GM12878 (cell line): Measurements from ENCODE around the gene UBE2I. TPM values are rescaled to one million over a fixed set of nuclear protein-coding genes. Genes with fewer than 3 reads are reported as not detected.
"Not testable (repeated sequence)": the region's sequence is repeated elsewhere in the genome, so short reads cannot be mapped to it uniquely, and the experiment has no call there.

Experiments
- ATAC-seq: fragments of 200-7000 bp; cut with Tn5 transposase; 3 replicates; pipeline ENCODE4 v1.9.1; 2020; ENCODE audit warnings: mild to moderate bottlenecking, moderate library complexity
- BruUV-seq: library from RNA; stranded (reverse); fragments of 400-500 nt; replicated peaks from 2 replicates; lab custom pipeline; 2021; lab: Mats Ljungman, UMichigan
- CTCF ChIA-PET: fragments of 300-600 bp; sonication (Branson Sonifier 250); formaldehyde crosslinking; extraction: SDS; loops from one replicate; lab custom pipeline; 2021; ENCODE audit warnings: inconsistent platforms; lab: Yijun Ruan, JAX
- POLR2A ChIA-PET: fragments of 350-600 bp; formaldehyde crosslinking; extraction: SDS; loops from one replicate; lab custom pipeline; 2021; ENCODE audit warnings: inconsistent platforms; lab: Charles Lee
- RAD21 ChIA-PET: fragments of 300-600 bp; sonication (Branson Sonifier 250); formaldehyde crosslinking; loops from one replicate; lab custom pipeline; 2023; ENCODE audit warnings: antibody characterized with exemption; ENCODE audit not compliant: unreplicated experiment; lab: Charles Lee
- SMC1A ChIA-PET: fragments of 300-600 bp; sonication (Branson Sonifier 250); formaldehyde crosslinking; loops from one replicate; lab custom pipeline; 2023; ENCODE audit not compliant: unreplicated experiment, uncharacterized antibody; lab: Charles Lee
- DNase-seq: peaks from one replicate; pipeline ENCODE4 v3.0.0-alpha.2; 2011; ENCODE audit warnings: low read depth, low spot score
- FAIRE-seq: peaks from 3 replicates; lab custom pipeline; 2011; peaks lifted over from hg19 to GRCh38; lab: Jason Lieb, UNC
- H2AFZ ChIP-seq: 2 replicates; pipeline ENCODE4 v1.6.0; 2011; ENCODE audit warnings: low read depth, low read length, control low read depth; ENCODE audit not compliant: control insufficient read depth
- H3K27ac ChIP-seq: 2 replicates; pipeline ENCODE4 v1.5.1; 2011; ENCODE audit warnings: control low read depth; ENCODE audit not compliant: control insufficient read depth, insufficient read depth
- H3K27me3 ChIP-seq, 2 experiments: replicated peaks in 1 of 2; 2 replicates each; pipeline versions ENCODE4 v1.6.0 to v1.6.1; 2011; ENCODE audit warnings: low read length in 1 of 2; ENCODE audit not compliant: control insufficient read depth in 2 of 2, insufficient read depth in 2 of 2
- H3K36me3 ChIP-seq, 2 experiments: 2 replicates each; pipeline ENCODE4 v1.5.1; 2011; ENCODE audit warnings: low read length in 1 of 2; ENCODE audit not compliant: control insufficient read depth in 2 of 2, insufficient read depth in 2 of 2
- H3K4me1 ChIP-seq: 2 replicates; pipeline ENCODE4 v1.6.1; 2011; ENCODE audit warnings: mild to moderate bottlenecking, low read length, moderate library complexity, mixed read lengths; ENCODE audit not compliant: control insufficient read depth, insufficient read depth
- H3K4me2 ChIP-seq: 2 replicates; pipeline ENCODE4 v1.6.0; 2011; ENCODE audit warnings: control low read depth; ENCODE audit not compliant: control insufficient read depth, insufficient read depth
- H3K4me3 ChIP-seq: fragments of 200-600 bp; sonication (generic); 2 replicates; pipeline ENCODE4 v1.5.1; 2016
- H3K79me2 ChIP-seq: 2 replicates; pipeline ENCODE4 v1.6.0; 2011; ENCODE audit warnings: low read length; ENCODE audit not compliant: control insufficient read depth, insufficient read depth
- H3K9ac ChIP-seq: 2 replicates; pipeline ENCODE4 v1.8.0; 2011; ENCODE audit warnings: low read length, control low read depth, mixed read lengths; ENCODE audit not compliant: control insufficient read depth, insufficient read depth
- H3K9me3 ChIP-seq: replicated peaks from 3 replicates; pipeline ENCODE4 v1.5.1; 2011; ENCODE audit warnings: mild to moderate bottlenecking, low read length; ENCODE audit not compliant: control insufficient read depth, insufficient read depth
- H4K20me1 ChIP-seq: 2 replicates; pipeline ENCODE4 v1.6.0; 2011; ENCODE audit not compliant: control insufficient read depth, insufficient read depth
- ZNF384 ChIP-seq: IDR thresholded peaks from 2 replicates; pipeline ENCODE4 v1.6.1; 2012; ENCODE audit warnings: low read depth, mild to moderate bottlenecking, low read length, improper control_type of control experiment, borderline replicate concordance
- WGBS: methylation state at CpG from one replicate; pipeline ENCODE4 v1.1.6; 2016; ENCODE audit warnings: low lambda C conversion rate; ENCODE audit not compliant: insufficient replicate concordance, insufficient coverage; ENCODE audit errors: missing lambda C conversion rate; 5-methylcytosine and 5-hydroxymethylcytosine counted together
- in situ Hi-C: fragments of 300-500 bp; cut with MboI; formaldehyde crosslinking; loops from 9 replicates; pipeline ENCODE4 v1.14.3; 2018; ENCODE audit warnings: mixed read lengths
- intact Hi-C: fragments of 100-400 bp; cut with micrococcal nuclease; formaldehyde crosslinking; loops from one replicate; pipeline ENCODE4 v1.14.2; 2022; ENCODE audit not compliant: unreplicated experiment
- polyA plus RNA-seq, 11 experiments: library from polyadenylated mRNA; depleted of rRNA in 4 of 11; unstranded in 6 of 11; stranded (reverse) in 5 of 11; fragments of >200 nt; fragmentation: Nextera tagmentation in 4 of 11; fragmentation: Illumina TruSeq in 1 of 11; extraction: Ambion mirVana in 4 of 11; extraction: Trizol in 1 of 11; gene quantifications; 1 replicate in 1 of 11; 2 replicates in 10 of 11; pipeline versions ENCODE4 v1.2.1 to v1.2.3, GENCODE V29; 2011 to 2016; ENCODE audit warnings: inconsistent platforms in 2 of 11, missing spikeins in 2 of 11, low read depth in 1 of 11
- total RNA-seq, 4 experiments: library from RNA; depleted of rRNA in 3 of 4; stranded (reverse); fragments of >200 nt in 3 of 4; fragmentation: Illumina TruSeq in 1 of 4; extraction: Trizol in 1 of 4; gene quantifications; 2 replicates each; pipeline versions ENCODE4 v1.2.1 to v1.2.3, GENCODE V29; 2013 to 2021
- TF ChIP-seq, protein P1 (sequence below): fragments of 450-650 bp; IDR thresholded peaks from 2 replicates; pipeline ENCODE4 v1.6.1; 2017; ENCODE audit warnings: low read depth, mild to moderate bottlenecking, moderate library complexity

UBE2I gene
- total and polyA plus RNA-seq, 10 of the 15 experiments (the other 5 are each of a cell fraction or from before 2014, with no cell fraction given) = 47.5 to 243 (median 194) TPM

DNA sequence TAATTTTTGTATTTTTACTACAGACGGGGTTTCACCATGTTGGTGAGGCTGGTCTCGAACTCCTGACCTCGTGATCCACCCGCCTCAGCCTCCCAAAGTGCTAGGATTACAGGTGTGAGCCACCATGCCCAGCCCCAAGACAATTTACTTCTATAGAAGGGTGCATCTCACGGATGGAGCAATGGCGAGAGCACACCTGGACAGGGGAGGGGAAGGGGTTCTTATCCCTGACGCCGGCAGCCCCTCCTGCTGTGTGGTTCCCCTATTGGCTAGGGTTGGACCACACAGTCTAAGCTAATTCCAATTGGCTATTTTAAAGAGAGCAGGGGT, 12.8 kb upstream of the UBE2I start:
- H3K4me1 ChIP-seq, H3K4me3 ChIP-seq, FAIRE-seq, DNase-seq, H2AFZ ChIP-seq, H3K27ac ChIP-seq, H3K9ac ChIP-seq, ATAC-seq, H3K4me2 ChIP-seq, H3K36me3 ChIP-seq, H3K9me3 ChIP-seq, intact Hi-C loops, BruUV-seq, H4K20me1 ChIP-seq, H3K27me3 ChIP-seq, in situ Hi-C loops, H3K79me2 ChIP-seq: not testable (repeated sequence)
- ChIA-PET POLR2A (interaction anchor here (0.6 to 0.7 kb wide), 2 partner anchors 9 to 29 kb away, joined by 3 to 4 read pairs; no protein-coding TSS in a partner anchor), CTCF (interaction anchor here (0.6 to 1.1 kb wide), 5 partner anchors 9 to 603 kb away, joined by 3 to 4 read pairs (median 3); no protein-coding TSS in a partner anchor), RAD21 (interaction anchor here (0.6 kb wide), 1 partner anchor 208 kb away, joined by 3 read pairs; no protein-coding TSS in a partner anchor), SMC1A (interaction anchor here (2.3 kb wide), 1 partner anchor 9 kb away, joined by 5 read pairs; no protein-coding TSS in a partner anchor)
- TF ChIP-seq ZNF384 = 0 out of 2 replicates have a peak, but pooled peaks have one; percentile 3
- TF ChIP-seq, protein P1, sequence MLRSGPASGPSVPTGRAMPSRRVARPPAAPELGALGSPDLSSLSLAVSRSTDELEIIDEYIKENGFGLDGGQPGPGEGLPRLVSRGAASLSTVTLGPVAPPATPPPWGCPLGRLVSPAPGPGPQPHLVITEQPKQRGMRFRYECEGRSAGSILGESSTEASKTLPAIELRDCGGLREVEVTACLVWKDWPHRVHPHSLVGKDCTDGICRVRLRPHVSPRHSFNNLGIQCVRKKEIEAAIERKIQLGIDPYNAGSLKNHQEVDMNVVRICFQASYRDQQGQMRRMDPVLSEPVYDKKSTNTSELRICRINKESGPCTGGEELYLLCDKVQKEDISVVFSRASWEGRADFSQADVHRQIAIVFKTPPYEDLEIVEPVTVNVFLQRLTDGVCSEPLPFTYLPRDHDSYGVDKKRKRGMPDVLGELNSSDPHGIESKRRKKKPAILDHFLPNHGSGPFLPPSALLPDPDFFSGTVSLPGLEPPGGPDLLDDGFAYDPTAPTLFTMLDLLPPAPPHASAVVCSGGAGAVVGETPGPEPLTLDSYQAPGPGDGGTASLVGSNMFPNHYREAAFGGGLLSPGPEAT = 0 out of 2 replicates have a peak, but pooled peaks have one; percentile 20
- 28% methylated on average over 8 of the region's 8 CpGs for WGBS
